Fibroblast of skin of left biceps (primary cell): ENCODE results near the gene NR0B1.

Experiments
- DNase-seq, 2 experiments: peaks; one replicate each; pipeline ENCODE4 v3.0.0-alpha.2; 2013; ENCODE audit warnings: low read depth in 2 of 2

Gene NR0B1

DNA sequence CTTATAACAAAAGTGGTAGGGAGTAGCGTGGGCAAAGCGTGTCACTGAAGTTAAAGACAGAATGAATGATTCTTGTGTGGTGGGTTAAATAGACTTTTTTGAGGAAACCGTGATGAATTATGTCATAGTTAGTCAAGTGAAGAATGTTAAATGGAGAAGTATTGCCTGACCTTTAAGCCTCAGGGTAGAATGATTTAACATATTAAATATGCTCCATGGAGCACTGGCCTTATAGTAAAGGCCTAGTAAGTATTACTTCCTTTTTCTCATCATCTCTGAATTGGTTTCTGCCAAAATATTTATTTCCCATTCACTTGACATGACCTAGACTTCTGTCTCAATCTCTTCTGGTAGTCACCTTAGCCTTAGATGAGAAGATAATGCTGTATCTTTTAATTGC lies 38.6 kb downstream of the NR0B1 start:
- DNase-seq = no peak

DNA sequence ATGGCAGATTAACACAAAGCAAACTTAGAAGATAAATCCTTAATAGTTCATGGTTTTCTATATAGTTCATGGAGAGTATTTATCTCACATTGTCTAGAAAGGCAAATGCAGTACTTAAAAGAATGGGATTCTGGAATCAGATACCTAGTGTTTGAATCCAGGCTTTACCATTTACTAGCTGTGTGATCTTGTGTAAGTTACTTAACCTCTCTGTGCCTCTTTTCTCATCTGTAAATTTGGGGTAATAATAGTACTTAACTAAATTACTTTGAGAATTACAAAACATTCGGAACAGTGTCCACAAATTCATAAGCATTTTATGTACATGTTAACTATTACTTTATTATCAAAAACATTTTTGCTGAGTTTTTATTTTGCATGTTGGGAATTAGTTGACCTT lies 46.4 kb downstream of the NR0B1 start:
- no peak for DNase-seq

DNA sequence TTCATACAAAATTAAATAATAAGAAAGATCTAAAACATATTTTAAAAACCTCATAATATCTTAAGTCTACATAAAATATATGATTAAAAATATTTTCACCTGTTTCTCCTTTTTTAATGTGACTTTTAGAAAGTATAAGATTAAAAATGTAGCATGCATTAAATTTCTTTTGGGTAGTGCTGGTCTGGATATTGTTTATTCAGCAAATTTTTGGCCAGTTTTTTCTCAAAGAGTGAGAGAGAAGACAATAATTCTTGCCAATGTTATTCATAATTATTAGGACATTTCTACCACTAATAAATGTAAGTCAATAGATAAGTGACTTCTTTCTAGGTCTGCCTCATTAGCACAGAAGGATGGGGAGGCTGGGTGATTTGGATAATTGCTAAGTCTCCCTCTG lies 48.2 kb downstream of the NR0B1 start:
- DNase-seq = no peak

DNA sequence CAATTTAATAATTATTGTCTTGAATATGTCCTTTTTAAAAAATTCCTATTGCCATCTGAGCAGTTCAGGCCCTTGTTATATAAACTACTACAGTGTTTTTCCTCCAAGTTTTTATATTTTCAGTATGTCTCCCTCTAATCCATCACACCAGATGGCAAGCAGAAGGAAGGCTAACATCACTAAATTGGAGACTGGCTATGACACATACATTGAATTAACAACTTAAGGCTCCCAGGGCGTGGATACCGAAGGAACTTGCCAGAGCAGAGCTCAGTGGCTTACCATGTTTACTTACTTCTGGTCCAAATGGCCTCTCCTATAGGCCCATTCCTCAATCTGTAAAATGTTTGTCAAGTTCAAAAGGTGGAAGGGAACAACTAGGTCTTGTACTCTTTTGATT lies 49.3 kb downstream of the NR0B1 start:
- DNase-seq = no peak
